Measurements from ENCODE around the gene MTF2. TPM values are rescaled to one million over a fixed set of nuclear protein-coding genes. Genes with fewer than 3 reads are reported as not detected.
"Not testable (repeated sequence)": the region's sequence is repeated elsewhere in the genome, so short reads cannot be mapped to it uniquely, and the experiment has no call there.

MTF2 gene
- total RNA-seq, 1 experiment from 2014 or later, result 2.8 TPM

DNA sequence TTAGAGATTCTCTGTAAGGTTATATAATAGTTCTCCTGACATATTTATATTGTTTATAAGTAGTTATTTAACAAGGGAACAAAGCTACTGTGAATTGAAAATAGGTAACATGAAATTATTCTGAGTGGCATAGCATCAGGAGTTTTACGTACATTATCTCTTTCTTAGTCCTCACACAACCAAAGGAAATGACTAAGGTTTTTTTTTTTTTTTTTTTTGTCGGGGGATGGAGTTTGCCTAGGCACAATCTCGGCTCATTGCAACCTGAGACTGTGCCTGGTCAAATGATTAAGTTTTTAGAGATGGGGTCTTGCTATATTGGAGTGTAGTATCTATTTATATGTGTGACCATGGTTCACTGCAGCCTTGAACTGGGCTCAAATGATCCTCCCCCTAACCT, 76.3 kb downstream of the MTF2 start:
- H3K9me3 ChIP-seq, result no peaks in the 10 kb centered on the region
- peaks cover 56% of the 10 kb centered on the region for H3K36me3 ChIP-seq
- no peak overlapping the region for H3K4me3 ChIP-seq
- no peak for DNase-seq
- H3K27me3 ChIP-seq, result no peaks in the 10 kb centered on the region

DNA sequence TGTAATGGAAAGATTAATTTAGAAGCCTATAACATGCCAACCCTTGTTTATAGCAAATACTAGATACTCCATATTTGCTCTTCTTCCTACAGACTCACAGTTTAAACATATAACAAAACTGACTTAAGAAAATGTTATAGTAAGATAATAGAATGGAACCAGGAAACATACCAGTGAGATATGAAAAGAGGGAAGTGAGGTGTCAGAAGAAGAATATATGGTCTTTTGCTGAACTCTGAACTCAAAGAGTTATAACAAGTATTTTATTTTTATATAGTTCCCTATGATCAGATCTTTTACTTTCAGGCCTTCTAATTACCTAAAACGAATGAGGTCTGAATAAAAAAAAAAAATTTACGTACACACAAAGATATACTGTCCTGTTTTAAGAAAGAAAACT, 80.3 kb downstream of the MTF2 start:
- Histone ChIP-seq H3K9me3 (no peaks in the 10 kb centered on the region), H3K4me3 (no peak overlapping the region), H3K36me3 (peaks cover 41% of the 10 kb centered on the region), H3K27me3 (no peaks in the 10 kb centered on the region)
- DNase-seq, result no peak

DNA sequence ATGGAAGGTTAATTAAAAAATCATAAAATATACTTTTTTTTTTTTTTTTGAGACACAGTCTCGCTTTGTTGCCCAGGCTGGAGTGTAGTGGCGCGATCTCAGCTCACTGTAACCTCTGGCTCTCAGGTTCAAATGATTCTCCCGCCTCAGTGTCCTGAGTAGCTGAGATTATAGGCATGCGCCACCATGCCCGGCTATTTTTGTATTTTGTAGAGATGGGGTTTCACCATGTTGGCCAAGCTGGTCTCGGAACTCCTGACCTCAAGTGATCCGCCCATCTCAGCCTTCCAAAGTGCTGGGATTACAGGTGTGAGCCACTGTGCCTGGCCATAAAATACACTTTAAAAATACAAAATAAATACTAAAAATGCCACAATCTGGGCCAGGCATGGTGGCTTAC, 84.2 kb downstream of the MTF2 start:
- peaks cover 31% of the 10 kb centered on the region for H3K36me3 ChIP-seq
- H3K27me3 ChIP-seq, DNase-seq, H3K4me3 ChIP-seq: not testable (repeated sequence)
- H3K9me3 ChIP-seq, result peaks cover 14% of the 10 kb centered on the region

DNA sequence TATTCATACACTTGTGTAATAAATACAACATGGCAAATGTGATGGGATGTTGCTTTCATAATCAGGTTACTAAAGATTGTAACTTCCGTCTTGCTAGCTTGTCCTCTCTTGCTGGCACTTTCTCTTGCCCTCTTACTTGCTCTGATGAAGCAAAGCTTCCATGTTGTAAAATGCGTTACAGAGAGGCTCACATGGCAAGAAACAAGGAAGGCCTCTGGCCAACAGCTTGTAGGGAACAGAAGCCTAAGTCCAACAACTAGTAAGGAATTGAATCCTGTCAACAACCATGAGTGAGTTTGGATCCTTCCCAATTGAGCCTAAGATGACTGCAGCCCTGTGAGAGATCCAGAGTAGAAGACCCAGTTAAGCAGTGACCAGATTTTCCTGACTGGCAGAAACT, 85.7 kb downstream of the MTF2 start:
- Histone ChIP-seq H3K27me3 (no peaks in the 10 kb centered on the region), H3K36me3 (peaks cover 25% of the 10 kb centered on the region), H3K4me3 (no peak overlapping the region), H3K9me3 (peaks cover 19% of the 10 kb centered on the region)
- DNase-seq, result no peak

DNA sequence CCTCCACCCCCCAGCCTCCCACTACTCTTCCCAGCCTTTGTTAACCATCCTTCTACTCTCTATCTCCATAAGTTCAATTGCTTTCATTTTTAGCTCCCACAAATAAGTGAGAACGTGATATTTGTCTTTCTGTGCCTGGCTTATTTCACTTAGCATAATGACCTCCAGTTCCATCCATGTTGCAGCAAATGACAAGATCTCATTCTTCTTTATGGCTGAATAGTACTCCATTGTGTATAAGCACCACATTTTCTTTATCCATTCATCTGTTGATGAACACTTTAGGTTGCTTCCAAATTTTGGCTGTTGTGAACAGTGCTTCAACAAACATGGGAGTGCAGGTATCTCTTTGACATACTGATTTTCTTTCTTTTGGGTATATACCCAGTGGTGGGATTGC, 86.8 kb downstream of the MTF2 start:
- peaks cover 26% of the 10 kb centered on the region for H3K36me3 ChIP-seq
- H3K4me3 ChIP-seq, result not testable (repeated sequence)

DNA sequence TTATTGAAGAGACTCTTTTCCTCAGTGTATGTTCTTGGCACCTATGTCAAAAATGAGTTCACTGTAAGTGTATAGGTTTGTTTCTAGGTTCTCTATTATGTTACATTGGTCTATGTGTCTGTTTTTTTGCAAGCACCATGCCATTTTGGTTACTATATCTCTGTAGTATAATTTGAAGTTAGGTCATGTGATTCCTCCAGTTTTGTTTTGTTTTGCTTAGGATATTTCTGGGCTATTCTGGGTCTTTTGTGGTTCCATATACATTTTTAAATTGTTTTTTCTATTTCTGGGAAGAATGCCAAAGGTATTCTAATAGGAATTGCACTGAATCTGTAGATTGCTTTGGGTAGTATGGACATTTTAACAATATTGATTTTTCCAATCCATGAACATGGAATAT, 87.9 kb downstream of the MTF2 start:
- H3K4me3 ChIP-seq, result no peak overlapping the region
- no peaks in the 10 kb centered on the region for H3K27me3 ChIP-seq
- H3K9me3 ChIP-seq, result peaks cover 19% of the 10 kb centered on the region
- H3K36me3 ChIP-seq, result peaks cover 33% of the 10 kb centered on the region
- DNase-seq, result no peak

More for the DNA sequence above, 86.8 kb downstream of the MTF2 start:
- H3K27me3 ChIP-seq, DNase-seq: not testable (repeated sequence)
- H3K9me3 ChIP-seq, result peaks cover 19% of the 10 kb centered on the region

DNA sequence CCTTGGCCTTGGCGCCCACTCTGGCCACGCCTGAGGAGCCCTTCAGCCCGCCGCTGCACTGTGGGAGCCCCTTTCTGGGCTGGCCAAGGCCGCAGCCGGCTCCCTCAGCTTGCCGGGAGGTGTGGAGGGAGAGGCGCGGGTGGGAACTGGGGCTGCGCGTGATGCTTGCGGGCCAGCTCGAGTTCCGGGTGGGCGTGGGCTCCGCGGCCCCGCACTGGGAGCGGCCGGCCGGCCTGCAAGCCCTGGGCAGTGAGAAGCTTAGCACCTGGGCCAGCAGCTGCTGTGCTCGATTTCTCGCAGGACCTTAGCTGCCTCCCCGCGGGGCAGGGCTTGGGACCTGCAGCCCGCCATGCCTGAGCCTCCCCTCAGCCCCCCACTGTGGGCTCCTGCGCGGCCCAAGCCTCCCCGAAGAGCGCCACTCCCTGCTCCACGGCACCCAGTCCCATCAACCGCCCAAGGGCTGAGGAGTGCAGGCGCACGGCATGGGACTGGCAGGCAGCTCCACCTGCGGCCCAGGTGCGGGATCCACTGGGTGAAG, 91.1 kb downstream of the MTF2 start:
- not testable (repeated sequence) for H3K27me3 ChIP-seq, H3K4me3 ChIP-seq, DNase-seq
- peaks cover 44% of the 10 kb centered on the region for H3K36me3 ChIP-seq
- H3K9me3 ChIP-seq, result peaks cover 19% of the 10 kb centered on the region

DNA sequence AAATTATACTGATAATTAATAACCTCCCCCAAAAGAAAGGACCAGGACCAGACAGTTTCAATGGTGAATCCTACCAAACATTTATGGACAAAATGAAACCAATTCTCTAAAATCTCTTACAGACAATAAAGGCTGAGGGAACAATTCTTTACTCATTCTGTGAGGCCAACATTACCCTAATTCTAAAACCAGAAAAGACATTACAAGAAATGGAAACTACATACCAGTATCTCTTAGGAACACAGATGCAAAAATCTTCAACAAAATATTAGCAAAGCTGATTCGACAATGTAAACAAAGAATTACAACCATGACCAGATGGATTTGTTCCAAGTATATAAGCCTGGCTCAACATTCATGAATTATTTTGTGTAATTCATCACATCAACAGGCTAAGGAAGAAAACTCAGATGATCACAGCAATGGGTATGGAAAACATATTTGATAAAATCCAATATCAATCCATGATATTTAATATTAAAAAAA, 92.5 kb downstream of the MTF2 start:
- H3K4me3 ChIP-seq, result no peak overlapping the region
- DNase-seq, result no peak

DNA sequence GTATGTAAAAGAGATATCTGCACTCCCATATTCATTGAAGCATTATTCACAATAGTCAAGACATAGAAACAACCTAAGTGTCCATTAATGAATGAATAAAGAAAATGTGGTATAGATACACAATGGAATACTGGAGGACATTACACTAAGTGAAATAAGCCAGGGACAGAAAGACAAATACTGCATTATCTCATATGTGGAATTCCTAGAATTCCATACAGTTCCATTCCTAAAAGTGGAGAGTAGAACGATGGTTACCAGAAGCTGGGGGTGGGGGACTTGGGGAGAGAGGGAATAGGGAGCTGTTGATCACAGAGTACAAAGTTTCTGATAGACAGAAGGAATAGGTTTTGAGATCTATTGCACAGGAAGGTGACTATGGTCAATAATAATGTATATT, 93.7 kb downstream of the MTF2 start:
- H3K9me3 ChIP-seq, result peaks cover 7% of the 10 kb centered on the region; the same call in 1 of the 2 replicates
- H3K4me3 ChIP-seq, result no peak overlapping the region
- peaks cover 52% of the 10 kb centered on the region for H3K36me3 ChIP-seq
- H3K27me3 ChIP-seq, result no peaks in the 10 kb centered on the region
- no peak for DNase-seq

More for the DNA sequence above, 92.5 kb downstream of the MTF2 start:
- H3K36me3 ChIP-seq, result peaks cover 53% of the 10 kb centered on the region
- no peaks in the 10 kb centered on the region for H3K27me3 ChIP-seq
- peaks cover 15% of the 10 kb centered on the region for H3K9me3 ChIP-seq

DNA sequence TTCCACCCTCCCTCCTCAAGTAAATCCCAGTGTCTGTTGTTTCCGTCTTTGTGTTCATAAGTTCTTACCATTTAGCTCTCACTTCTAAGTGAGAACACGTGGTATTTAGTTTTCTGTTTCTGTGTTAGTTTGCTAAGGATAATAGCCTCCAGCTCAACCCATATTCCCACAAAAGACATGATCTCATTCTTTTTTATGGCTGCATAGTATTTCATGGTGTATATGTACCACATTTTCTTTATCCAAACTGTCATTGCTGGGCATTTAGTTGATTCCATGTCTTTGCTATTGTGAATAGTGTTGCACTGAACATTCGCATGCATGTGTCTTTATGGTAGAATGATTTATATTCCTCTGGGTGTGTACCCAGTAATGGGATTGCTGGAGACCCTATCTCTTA, 95.6 kb downstream of the MTF2 start:
- not testable (repeated sequence) for DNase-seq, H3K27me3 ChIP-seq, H3K9me3 ChIP-seq, H3K4me3 ChIP-seq
- H3K36me3 ChIP-seq, result peaks cover 50% of the 10 kb centered on the region

DNA sequence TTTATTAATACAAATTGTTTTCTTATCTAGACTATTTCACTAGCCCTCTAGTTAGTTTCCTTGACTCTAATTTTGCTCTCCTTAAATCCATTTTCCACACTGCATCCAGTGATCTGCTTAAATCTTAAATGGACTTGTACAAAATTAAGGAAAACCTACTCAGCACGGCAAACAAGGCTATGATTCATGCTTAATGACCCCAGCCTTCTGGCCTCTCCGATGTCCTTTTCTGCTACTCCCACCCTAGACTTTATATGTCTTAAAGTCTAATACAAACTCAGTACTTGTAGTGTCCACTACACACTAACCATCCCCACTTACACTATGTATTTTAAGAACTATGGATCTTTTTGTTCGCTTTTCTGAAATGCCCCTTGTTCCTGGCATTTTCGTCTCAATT, 98.9 kb downstream of the MTF2 start:
- Histone ChIP-seq H3K4me3 (peak overlapping the region; percentile 82), H3K9me3 (no peaks in the 10 kb centered on the region)
- DNase-seq, result no peak

DNA sequence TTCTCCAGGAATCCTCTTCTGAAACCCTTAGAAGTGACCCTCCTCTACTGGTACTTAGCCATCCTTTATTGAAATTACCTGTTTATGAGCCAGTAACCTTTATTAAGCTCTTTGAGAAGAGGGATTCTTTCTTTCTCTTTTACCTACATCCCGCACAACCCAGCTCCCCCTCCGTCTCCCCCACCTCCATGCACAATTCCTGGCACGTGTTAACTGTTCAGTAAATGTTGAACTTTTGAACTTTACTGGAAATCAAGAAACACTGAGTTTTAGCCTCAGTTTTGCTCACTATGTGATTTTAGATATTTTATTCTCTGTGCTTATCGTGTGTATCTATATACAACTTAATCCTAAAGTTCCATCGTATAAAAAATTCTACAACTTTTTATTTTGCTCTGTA, 99.3 kb downstream of the MTF2 start:
- peak overlapping the region; percentile 82 for H3K4me3 ChIP-seq
- DNase-seq, result peak; percentile 12
- no peaks in the 10 kb centered on the region for H3K9me3 ChIP-seq
- H3K36me3 ChIP-seq, result peaks cover 31% of the 10 kb centered on the region
- no peaks in the 10 kb centered on the region for H3K27me3 ChIP-seq

More for the DNA sequence above, 98.9 kb downstream of the MTF2 start:
- Histone ChIP-seq H3K27me3 (no peaks in the 10 kb centered on the region), H3K36me3 (peaks cover 31% of the 10 kb centered on the region)

DNA sequence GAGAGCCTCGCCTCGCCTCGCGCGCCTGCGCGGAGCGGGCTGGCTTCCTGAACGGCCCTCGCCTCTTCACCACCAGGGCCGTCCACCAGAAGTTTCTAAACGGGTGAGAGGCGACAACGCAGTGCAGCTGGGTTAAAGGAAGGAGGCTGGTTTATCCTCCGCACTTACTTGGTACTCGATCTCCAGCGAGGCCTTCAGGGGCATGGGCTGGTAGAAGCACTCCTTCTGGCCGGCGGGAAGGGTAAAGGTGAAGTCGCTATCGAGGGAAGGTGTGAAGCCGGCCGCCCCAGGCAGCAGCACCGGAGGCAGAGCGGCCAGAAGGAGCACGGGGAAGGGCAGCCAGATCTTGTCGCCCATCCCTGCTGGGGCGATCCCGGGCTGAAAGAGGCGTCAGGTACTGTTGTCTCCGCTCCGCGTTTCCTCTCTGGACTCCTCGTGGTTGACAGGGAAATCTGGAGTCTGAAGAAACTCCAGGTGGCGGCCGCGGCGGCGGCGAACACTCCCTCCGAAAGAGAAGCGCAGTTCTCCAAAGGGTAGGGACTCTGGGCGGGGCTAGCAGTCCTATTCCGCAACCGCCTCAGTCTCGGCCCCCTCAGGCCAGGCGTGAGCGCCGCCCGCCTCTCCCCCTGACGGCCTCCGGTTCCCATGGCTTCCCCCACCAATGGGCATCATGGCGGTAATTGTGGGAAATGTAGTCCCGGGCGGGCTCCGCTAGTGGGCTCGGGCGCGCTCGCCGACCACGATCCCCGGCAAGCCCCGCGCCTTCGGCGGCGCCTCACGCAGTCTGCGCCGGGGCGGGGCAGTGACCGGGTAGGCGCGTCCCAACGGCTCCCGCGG, 101.0 kb downstream of the MTF2 start, which contains the start of gene TMED5:
TMED5 (minus strand) TSS at position 528 of the 837 bp plus-strand sequence; CDS start at position 357, 171 bp downstream.
- H3K27me3 ChIP-seq, result no peaks in the 10 kb centered on the region
- DNase-seq, result peak; percentile 98
- H3K4me3 ChIP-seq, result peak within 1 kb of the TSS; percentile 82
- H3K9me3 ChIP-seq, result no peaks in the 10 kb centered on the region
- H3K36me3 ChIP-seq, result peaks cover 26% of the 10 kb centered on the region

DNA sequence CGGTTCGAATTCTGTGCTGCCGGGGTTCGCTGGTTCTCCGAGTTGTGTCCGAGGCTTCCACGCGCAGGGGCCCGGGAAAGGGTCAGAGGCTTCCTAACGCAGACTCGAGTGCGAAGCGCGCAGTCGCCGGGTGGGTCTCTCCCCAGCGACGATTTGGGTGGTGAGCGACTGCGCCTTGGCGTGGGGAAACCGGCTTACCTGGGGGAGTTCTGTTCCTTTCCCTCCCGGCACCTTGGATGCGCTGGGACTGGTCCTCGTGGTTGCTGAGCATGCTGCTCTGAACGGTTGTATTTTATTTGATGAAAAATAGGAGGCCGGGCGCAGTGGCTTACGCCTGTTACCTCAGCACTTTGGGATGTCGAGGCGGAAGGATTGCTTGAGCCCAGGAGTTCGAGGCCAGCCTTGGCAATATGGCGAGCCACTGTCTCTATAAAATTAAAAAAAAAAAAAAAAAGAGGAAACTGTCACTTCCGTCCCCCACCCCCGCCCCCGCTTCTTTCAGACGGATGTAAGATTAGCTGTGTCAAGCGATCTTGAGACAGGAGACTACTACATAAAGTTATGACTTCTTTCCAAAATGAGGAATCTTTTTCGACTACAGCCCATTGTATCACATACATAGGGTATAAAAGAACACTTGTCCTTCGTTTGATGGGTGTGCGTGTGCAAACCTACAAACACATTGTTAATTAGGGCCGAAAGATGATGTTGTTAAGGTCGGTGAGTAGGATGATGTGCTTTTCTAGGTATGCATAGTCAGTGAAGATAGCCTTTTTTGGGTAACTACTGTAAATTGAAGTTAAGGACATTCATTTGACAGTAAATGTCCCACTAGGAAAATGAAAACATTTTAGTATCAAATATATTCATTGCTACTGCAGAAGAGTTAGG, 101.9 kb downstream of the MTF2 start, which contains the start of gene CCDC18:
CCDC18 (plus strand) TSS at position 2 of the 891 bp plus-strand sequence. CDS start 2,638 bp downstream, outside the sequence.
- DNase-seq, result no peak
- Histone ChIP-seq H3K36me3 (peaks cover 19% of the 10 kb centered on the region), H3K4me3 (peak within 1 kb of the TSS; percentile 82), H3K9me3 (no peaks in the 10 kb centered on the region), H3K27me3 (no peaks in the 10 kb centered on the region)

DNA sequence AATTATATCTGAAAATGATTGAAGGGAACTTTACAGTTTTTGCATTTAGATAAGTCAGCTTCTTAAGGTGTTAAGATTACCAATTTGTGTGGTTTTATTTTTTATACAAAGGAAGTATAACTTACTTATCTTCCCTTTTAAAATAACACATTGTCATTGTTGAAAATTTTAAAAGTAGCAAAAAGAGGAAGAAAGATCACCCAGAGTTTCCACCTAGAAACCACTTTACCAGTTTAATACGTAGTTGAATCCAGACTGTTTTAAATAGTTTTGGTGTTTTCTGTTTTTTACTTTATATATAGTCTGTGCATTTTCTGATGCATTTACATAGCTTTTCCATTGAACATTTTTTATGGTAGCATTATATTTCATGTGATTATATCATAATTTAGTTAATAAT, 107.6 kb downstream of the MTF2 start:
- no peak overlapping the region for H3K4me3 ChIP-seq
- no peaks in the 10 kb centered on the region for H3K9me3 ChIP-seq
- no peaks in the 10 kb centered on the region for H3K27me3 ChIP-seq
- DNase-seq, result no peak
- peaks cover 6% of the 10 kb centered on the region; the same call in 1 of the 2 replicates for H3K36me3 ChIP-seq
